Measurements from ENCODE around the gene NRG2. TPM values are rescaled to one million over a fixed set of nuclear protein-coding genes. Genes with fewer than 3 reads are reported as not detected.

NRG2 gene
- total RNA-seq, 2 experiments from 2014 or later: 0.08 to 0.17 TPM

DNA sequence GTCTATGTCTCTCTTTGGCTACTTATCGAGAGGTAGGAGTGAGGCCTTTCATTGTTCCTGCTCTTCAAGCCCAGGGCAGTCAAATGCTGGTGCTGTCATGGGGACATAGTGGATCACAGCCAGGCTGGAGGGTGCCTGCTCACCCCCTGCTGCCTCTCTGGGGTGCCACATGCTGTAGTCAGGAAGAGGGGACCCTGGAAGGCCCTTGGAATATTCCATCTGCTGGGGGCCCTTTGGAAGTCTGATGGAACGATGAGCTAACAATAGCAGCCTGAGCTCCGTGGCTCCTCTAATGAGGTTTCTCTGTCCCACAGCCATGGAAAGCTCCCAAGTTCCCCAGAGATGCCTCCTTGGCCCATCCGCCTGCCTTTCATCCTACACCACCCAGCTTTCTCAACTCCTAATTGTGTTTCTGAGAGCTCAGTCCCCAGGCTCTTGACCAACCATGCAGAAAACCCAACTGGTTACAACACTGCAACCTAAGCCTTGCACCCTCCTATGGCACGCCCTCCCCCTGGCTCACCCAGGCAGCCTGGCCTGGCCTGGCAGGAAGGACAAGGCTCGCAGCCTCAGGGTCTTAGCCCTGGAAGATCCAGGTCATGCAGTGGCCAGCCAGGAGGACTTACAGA lies 91.7 kb downstream of the NRG2 start:
- POLR2A ChIA-PET: no interaction called here
- CTCF ChIA-PET: no interaction called here
- intact Hi-C loops (cut with DNase I, micrococcal nuclease): no loop called here
- H3K36me3 ChIP-seq (ENCODE audit: insufficient read depth, low read length): no peaks in the 10 kb centered on the region
- ATAC-seq (ENCODE audit: poor library complexity): no peak
- no peaks in the 10 kb centered on the region for H3K4me1 ChIP-seq (ENCODE audit: insufficient read depth, low read length)
- peaks cover 49% of the 10 kb centered on the region for H3K27me3 Mint-ChIP-seq
- H3K27ac ChIP-seq (ENCODE audit: low read depth in 1 of 2, low read length in 2 of 2): no peak overlapping the region
- H3K4me1 Mint-ChIP-seq (ENCODE audit: low read depth): no peaks in the 10 kb centered on the region
- TF ChIP-seq, protein P1, sequence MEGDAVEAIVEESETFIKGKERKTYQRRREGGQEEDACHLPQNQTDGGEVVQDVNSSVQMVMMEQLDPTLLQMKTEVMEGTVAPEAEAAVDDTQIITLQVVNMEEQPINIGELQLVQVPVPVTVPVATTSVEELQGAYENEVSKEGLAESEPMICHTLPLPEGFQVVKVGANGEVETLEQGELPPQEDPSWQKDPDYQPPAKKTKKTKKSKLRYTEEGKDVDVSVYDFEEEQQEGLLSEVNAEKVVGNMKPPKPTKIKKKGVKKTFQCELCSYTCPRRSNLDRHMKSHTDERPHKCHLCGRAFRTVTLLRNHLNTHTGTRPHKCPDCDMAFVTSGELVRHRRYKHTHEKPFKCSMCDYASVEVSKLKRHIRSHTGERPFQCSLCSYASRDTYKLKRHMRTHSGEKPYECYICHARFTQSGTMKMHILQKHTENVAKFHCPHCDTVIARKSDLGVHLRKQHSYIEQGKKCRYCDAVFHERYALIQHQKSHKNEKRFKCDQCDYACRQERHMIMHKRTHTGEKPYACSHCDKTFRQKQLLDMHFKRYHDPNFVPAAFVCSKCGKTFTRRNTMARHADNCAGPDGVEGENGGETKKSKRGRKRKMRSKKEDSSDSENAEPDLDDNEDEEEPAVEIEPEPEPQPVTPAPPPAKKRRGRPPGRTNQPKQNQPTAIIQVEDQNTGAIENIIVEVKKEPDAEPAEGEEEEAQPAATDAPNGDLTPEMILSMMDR (IDR thresholded peaks at IDR 0.05): no peak
- peaks cover 12 to 18% of the 10 kb centered on the region in 2 experiments for H3K27me3 ChIP-seq (ENCODE audit: control insufficient read depth in 1 of 2, insufficient read depth in 2 of 2, low read length in 2 of 2)
- no peak overlapping the region for H3K27ac Mint-ChIP-seq
- no peaks in the 10 kb centered on the region for H3K36me3 Mint-ChIP-seq (ENCODE audit: low read depth)
- no peak overlapping the region for H3K4me3 Mint-ChIP-seq
- no peak overlapping the region for H3K4me3 ChIP-seq (ENCODE audit: low read length)
- no peaks in the 10 kb centered on the region for H3K9me3 Mint-ChIP-seq
- no peaks in the 10 kb centered on the region for H3K9me3 ChIP-seq (ENCODE audit: control insufficient read depth in 1 of 2, insufficient read depth in 1 of 2, low read length in 2 of 2)
- no peak for DNase-seq

GRCh38 chr5:139950436-139950835 lies 92.7 kb downstream of the NRG2 start:
- ChIA-PET CTCF (interaction anchor here (1.4 kb wide), 1 partner anchor 19 kb away, joined by 3 read pairs; no protein-coding TSS in a partner anchor), POLR2A (no interaction called here)
- no peak overlapping the region for H3K4me3 Mint-ChIP-seq
- Histone ChIP-seq H3K27ac (ENCODE audit: low read depth in 1 of 2, low read length in 2 of 2) (no peak overlapping the region), H3K36me3 (ENCODE audit: insufficient read depth, low read length) (no peaks in the 10 kb centered on the region), H3K4me3 (ENCODE audit: low read length) (no peak overlapping the region), H3K27me3 (ENCODE audit: control insufficient read depth in 1 of 2, insufficient read depth in 2 of 2, low read length in 2 of 2) (peaks cover 12 to 18% of the 10 kb centered on the region in 2 experiments), H3K4me1 (ENCODE audit: insufficient read depth, low read length) (no peaks in the 10 kb centered on the region), H3K9me3 (ENCODE audit: control insufficient read depth in 1 of 2, insufficient read depth in 1 of 2, low read length in 2 of 2) (no peaks in the 10 kb centered on the region)
- peaks cover 50% of the 10 kb centered on the region for H3K27me3 Mint-ChIP-seq
- H3K27ac Mint-ChIP-seq: no peak overlapping the region
- ATAC-seq (ENCODE audit: poor library complexity): no peak
- no peaks in the 10 kb centered on the region for H3K9me3 Mint-ChIP-seq
- DNase-seq: no peak
- H3K4me1 Mint-ChIP-seq (ENCODE audit: low read depth): no peaks in the 10 kb centered on the region
- H3K36me3 Mint-ChIP-seq (ENCODE audit: low read depth): no peaks in the 10 kb centered on the region
- intact Hi-C loops (cut with DNase I, micrococcal nuclease): no loop called here
- TF ChIP-seq, protein P1 (IDR thresholded peaks at IDR 0.05): no peak

DNA sequence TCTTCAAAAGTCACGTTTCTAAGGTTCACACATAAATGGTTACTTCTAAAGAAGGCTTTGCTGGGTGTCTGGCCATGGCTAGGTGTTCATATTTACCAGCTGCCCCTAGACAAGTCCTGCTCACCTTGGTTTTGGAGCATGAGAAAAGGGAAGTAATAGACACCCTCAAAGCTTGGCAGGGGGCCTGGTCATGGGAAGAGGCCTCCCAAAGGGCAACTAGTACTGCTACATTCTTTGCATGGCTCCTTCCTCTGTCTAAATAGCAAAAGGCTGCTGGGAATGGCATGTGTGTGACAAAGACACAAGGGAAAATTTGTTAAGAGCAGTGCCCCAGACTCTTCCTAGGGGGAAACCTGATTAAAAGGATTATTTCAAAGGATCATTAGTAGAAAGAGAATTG lies 93.4 kb downstream of the NRG2 start:
- no peak for DNase-seq

More for the DNA sequence above, 93.4 kb downstream of the NRG2 start:
- no peaks in the 10 kb centered on the region for H3K36me3 Mint-ChIP-seq (ENCODE audit: low read depth)
- Histone ChIP-seq H3K27me3 (ENCODE audit: control insufficient read depth in 1 of 2, insufficient read depth in 2 of 2, low read length in 2 of 2) (peaks cover 12 to 18% of the 10 kb centered on the region in 2 experiments), H3K27ac (ENCODE audit: low read depth in 1 of 2, low read length in 2 of 2) (no peak overlapping the region), H3K9me3 (ENCODE audit: control insufficient read depth in 1 of 2, insufficient read depth in 1 of 2, low read length in 2 of 2) (no peaks in the 10 kb centered on the region), H3K4me3 (ENCODE audit: low read length) (no peak overlapping the region), H3K4me1 (ENCODE audit: insufficient read depth, low read length) (no peaks in the 10 kb centered on the region), H3K36me3 (ENCODE audit: insufficient read depth, low read length) (no peaks in the 10 kb centered on the region)
- H3K9me3 Mint-ChIP-seq: no peaks in the 10 kb centered on the region
- ChIA-PET POLR2A (no interaction called here), CTCF (interaction anchor here (1.4 kb wide), 1 partner anchor 19 kb away, joined by 3 read pairs; no protein-coding TSS in a partner anchor)
- no peak for ATAC-seq (ENCODE audit: poor library complexity)
- TF ChIP-seq, protein P1 (IDR thresholded peaks at IDR 0.05): no peak
- no peaks in the 10 kb centered on the region for H3K4me1 Mint-ChIP-seq (ENCODE audit: low read depth)
- no peak overlapping the region for H3K4me3 Mint-ChIP-seq
- peaks cover 58% of the 10 kb centered on the region for H3K27me3 Mint-ChIP-seq
- no peak overlapping the region for H3K27ac Mint-ChIP-seq
- intact Hi-C loops (cut with DNase I, micrococcal nuclease): no loop called here
